Umbilical cord (tissue), 2 donors: Measurements from ENCODE around the gene PAQR4. TPM values are rescaled to one million over a fixed set of nuclear protein-coding genes. Genes with fewer than 3 reads are reported as not detected.
A peak's percentile ranks its signal among the peaks of the same experiment; 100 is the strongest.

Experiments
- DNase-seq: peaks from one replicate; pipeline ENCODE4 v3.0.0-alpha.2; 2015; ENCODE audit warnings: low spot score
- total RNA-seq: library from RNA; depleted of rRNA; stranded (reverse); fragments of >200 nt; gene quantifications from one replicate; pipeline ENCODE4 v1.2.3, GENCODE V29; 2014; ENCODE audit warnings: low replicate concordance; ENCODE audit not compliant: insufficient read depth

PAQR4 gene
- total RNA-seq, 1 donor from 2014 or later: 5.8 TPM

GRCh38 chr16:3004781-3005284, 35.7 kb downstream of the PAQR4 start:
- no peak for DNase-seq

GRCh38 chr16:3007059-3007956, 38.2 kb downstream of the PAQR4 start:
- no peak for DNase-seq

GRCh38 chr16:3007957-3008689, 39.0 kb downstream of the PAQR4 start:
- no peak for DNase-seq

- DNase-seq: no peak
Measured at GRCh38 chr16:3008690-3009037, 39.5 kb downstream of the PAQR4 start.

- DNase-seq: peak; percentile 80
Measured at GRCh38 chr16:3009568-3010390, 40.6 kb downstream of the PAQR4 start.

- DNase-seq: no peak
Measured at GRCh38 chr16:3010510-3010909, 41.4 kb downstream of the PAQR4 start.

GRCh38 chr16:3012246-3012645, 43.1 kb downstream of the PAQR4 start:
- DNase-seq: no peak

GRCh38 chr16:3012828-3013420, 43.8 kb downstream of the PAQR4 start, which contains the start of gene CLDN9:
Gene CLDN9 (plus strand): TSS chr16:3012923. CDS start chr16:3013363, 440 bp downstream.
- no peak for DNase-seq

- DNase-seq: no peak
Measured at GRCh38 chr16:3013491-3013951, 44.4 kb downstream of the PAQR4 start.

- DNase-seq: no peak
Measured at GRCh38 chr16:3013998-3014690, 45.0 kb downstream of the PAQR4 start.

GRCh38 chr16:3014971-3015370, 45.8 kb downstream of the PAQR4 start:
- no peak for DNase-seq

GRCh38 chr16:3015865-3016521, 46.8 kb downstream of the PAQR4 start:
- no peak for DNase-seq

- DNase-seq: no peak
Measured at GRCh38 chr16:3017344-3017743, 48.2 kb downstream of the PAQR4 start.

- DNase-seq: no peak
Measured at GRCh38 chr16:3017794-3018506, 48.8 kb downstream of the PAQR4 start, which contains the start of gene CLDN6. Gene CLDN6 (minus strand): TSS chr16:3018183. CDS start chr16:3016021, 2,162 bp downstream.

- no peak for DNase-seq
Measured at GRCh38 chr16:3019594-3020246, 50.6 kb downstream of the PAQR4 start.

GRCh38 chr16:3020247-3020603, 51.1 kb downstream of the PAQR4 start, which contains the start of gene TNFRSF12A:
Gene TNFRSF12A (plus strand): TSS chr16:3020368. CDS start chr16:3020398, 30 bp downstream.
- DNase-seq: peak; percentile 87

- DNase-seq: peak; percentile 77
Measured at GRCh38 chr16:3020604-3021448, 51.7 kb downstream of the PAQR4 start.
